ENCODE measurements around the gene TAPBP.
"Not testable (repeated sequence)": the region's sequence is repeated elsewhere in the genome, so short reads cannot be mapped to it uniquely, and the experiment has no call there.

Gene TAPBP

GRCh38 chr6:33313709-33314514, at the start of gene TAPBP:
Gene TAPBP, minus strand, starts transcription at chr6:33314078. Its CDS starts 37 bp downstream, at chr6:33314041.
- Mint-ChIP-seq H3K4me1 (ENCODE audit: low read depth) (peaks cover 56% of the 10 kb centered on the region), H3K9me3 (ENCODE audit: low read depth) (no peaks in the 10 kb centered on the region), H3K27me3 (no peaks in the 10 kb centered on the region), H3K27ac (peak within 1 kb of the TSS; percentile 97), H3K36me3 (peaks cover 3% of the 10 kb centered on the region), H3K4me3 (peak within 1 kb of the TSS; percentile 97)

GRCh38 chr6:33363486-33363885, 49.6 kb upstream of the TAPBP start:
- not testable (repeated sequence) for H3K4me3 Mint-ChIP-seq; H3K4me1 Mint-ChIP-seq (ENCODE audit: low read depth); H3K36me3 Mint-ChIP-seq; H3K9me3 Mint-ChIP-seq (ENCODE audit: low read depth); H3K27me3 Mint-ChIP-seq; H3K27ac Mint-ChIP-seq

- Mint-ChIP-seq H3K9me3 (ENCODE audit: low read depth) (no peaks in the 10 kb centered on the region), H3K27me3 (no peaks in the 10 kb centered on the region), H3K4me1 (ENCODE audit: low read depth) (no peaks in the 10 kb centered on the region), H3K4me3 (no peak overlapping the region), H3K36me3 (no peaks in the 10 kb centered on the region), H3K27ac (no peak overlapping the region)
Measured at GRCh38 chr6:33359331-33359730, 45.5 kb upstream of the TAPBP start.

- not testable (repeated sequence) for H3K4me3 Mint-ChIP-seq; H3K9me3 Mint-ChIP-seq (ENCODE audit: low read depth); H3K27ac Mint-ChIP-seq; H3K36me3 Mint-ChIP-seq; H3K4me1 Mint-ChIP-seq (ENCODE audit: low read depth); H3K27me3 Mint-ChIP-seq
Measured at GRCh38 chr6:33357160-33357871, 43.4 kb upstream of the TAPBP start.

GRCh38 chr6:33356295-33356694, 42.4 kb upstream of the TAPBP start:
- H3K27me3 Mint-ChIP-seq: no peaks in the 10 kb centered on the region
- no peaks in the 10 kb centered on the region for H3K36me3 Mint-ChIP-seq

GRCh38 chr6:33355860-33356259, 42.0 kb upstream of the TAPBP start:
- H3K36me3 Mint-ChIP-seq; H3K27ac Mint-ChIP-seq; H3K4me1 Mint-ChIP-seq (ENCODE audit: low read depth); H3K4me3 Mint-ChIP-seq; H3K27me3 Mint-ChIP-seq; H3K9me3 Mint-ChIP-seq (ENCODE audit: low read depth): not testable (repeated sequence)

More at GRCh38 chr6:33356295-33356694, 42.4 kb upstream of the TAPBP start:
- Mint-ChIP-seq H3K4me3 (no peak overlapping the region), H3K4me1 (ENCODE audit: low read depth) (no peaks in the 10 kb centered on the region), H3K27ac (no peak overlapping the region), H3K9me3 (ENCODE audit: low read depth) (no peaks in the 10 kb centered on the region)

GRCh38 chr6:33347816-33348215, 33.9 kb upstream of the TAPBP start:
- Mint-ChIP-seq H3K4me1 (ENCODE audit: low read depth) (peaks cover 35% of the 10 kb centered on the region), H3K9me3 (ENCODE audit: low read depth) (no peaks in the 10 kb centered on the region), H3K36me3 (no peaks in the 10 kb centered on the region), H3K4me3 (no peak overlapping the region), H3K27ac (no peak overlapping the region), H3K27me3 (no peaks in the 10 kb centered on the region)

GRCh38 chr6:33346972-33347371, 33.1 kb upstream of the TAPBP start:
- not testable (repeated sequence) for H3K27me3 Mint-ChIP-seq; H3K36me3 Mint-ChIP-seq; H3K4me3 Mint-ChIP-seq; H3K9me3 Mint-ChIP-seq (ENCODE audit: low read depth)
- Mint-ChIP-seq H3K4me1 (ENCODE audit: low read depth) (peaks cover 35% of the 10 kb centered on the region), H3K27ac (peak overlapping the region; percentile 23)

- Mint-ChIP-seq H3K36me3 (no peaks in the 10 kb centered on the region), H3K4me3 (peak overlapping the region; percentile 85), H3K4me1 (ENCODE audit: low read depth) (peaks cover 37% of the 10 kb centered on the region), H3K27ac (peak overlapping the region; percentile 89), H3K27me3 (no peaks in the 10 kb centered on the region), H3K9me3 (ENCODE audit: low read depth) (no peaks in the 10 kb centered on the region)
Measured at GRCh38 chr6:33344701-33345697, 31.1 kb upstream of the TAPBP start.

- no peaks in the 10 kb centered on the region for H3K27me3 Mint-ChIP-seq
- H3K4me3 Mint-ChIP-seq: peak overlapping the region; percentile 85
- H3K4me1 Mint-ChIP-seq (ENCODE audit: low read depth): peaks cover 38% of the 10 kb centered on the region
- H3K36me3 Mint-ChIP-seq: no peaks in the 10 kb centered on the region
- peak overlapping the region; percentile 78 for H3K27ac Mint-ChIP-seq
- H3K9me3 Mint-ChIP-seq (ENCODE audit: low read depth): no peaks in the 10 kb centered on the region
Measured at GRCh38 chr6:33343953-33344611, 30.2 kb upstream of the TAPBP start.

- not testable (repeated sequence) for H3K9me3 Mint-ChIP-seq (ENCODE audit: low read depth); H3K27me3 Mint-ChIP-seq; H3K36me3 Mint-ChIP-seq
- Mint-ChIP-seq H3K27ac (peak overlapping the region; percentile 78), H3K4me1 (ENCODE audit: low read depth) (peaks cover 40% of the 10 kb centered on the region), H3K4me3 (peak overlapping the region; percentile 85)
Measured at GRCh38 chr6:33343606-33343952, 29.7 kb upstream of the TAPBP start.

- H3K36me3 Mint-ChIP-seq: no peaks in the 10 kb centered on the region
- no peak overlapping the region for H3K4me3 Mint-ChIP-seq
- no peaks in the 10 kb centered on the region for H3K9me3 Mint-ChIP-seq (ENCODE audit: low read depth)
- peaks cover 16% of the 10 kb centered on the region for H3K4me1 Mint-ChIP-seq (ENCODE audit: low read depth)
- H3K27ac Mint-ChIP-seq: no peak overlapping the region
- H3K27me3 Mint-ChIP-seq: no peaks in the 10 kb centered on the region
Measured at GRCh38 chr6:33339193-33339592, 25.3 kb upstream of the TAPBP start.

GRCh38 chr6:33336495-33336894, 22.6 kb upstream of the TAPBP start:
- Mint-ChIP-seq H3K9me3 (ENCODE audit: low read depth) (no peaks in the 10 kb centered on the region), H3K36me3 (no peaks in the 10 kb centered on the region), H3K4me1 (ENCODE audit: low read depth) (peaks cover 17% of the 10 kb centered on the region), H3K27ac (no peak overlapping the region), H3K27me3 (no peaks in the 10 kb centered on the region), H3K4me3 (no peak overlapping the region)

GRCh38 chr6:33335916-33336315, 22.0 kb upstream of the TAPBP start:
- no peak overlapping the region for H3K27ac Mint-ChIP-seq
- H3K27me3 Mint-ChIP-seq: no peaks in the 10 kb centered on the region
- no peak overlapping the region for H3K4me3 Mint-ChIP-seq
- peaks cover 17% of the 10 kb centered on the region for H3K4me1 Mint-ChIP-seq (ENCODE audit: low read depth)
- no peaks in the 10 kb centered on the region for H3K36me3 Mint-ChIP-seq
- H3K9me3 Mint-ChIP-seq (ENCODE audit: low read depth): no peaks in the 10 kb centered on the region
